Kidney epithelial cell (primary cell): ENCODE measurements around the gene TRIM38. TPM values are rescaled to one million over a fixed set of nuclear protein-coding genes. Genes with fewer than 3 reads are reported as not detected.
"Not testable (repeated sequence)": the region's sequence is repeated elsewhere in the genome, so short reads cannot be mapped to it uniquely, and the experiment has no call there.

ENCODE experiments used
- DNase-seq: peaks from one replicate; pipeline ENCODE4 v3.0.0-alpha.2; 2010; ENCODE audit warnings: low read depth
- H3K27me3 ChIP-seq: 2 replicates; pipeline ENCODE4 v1.6.0; 2011; ENCODE audit warnings: low read length; ENCODE audit not compliant: control insufficient read depth, insufficient read depth
- H3K36me3 ChIP-seq: 2 replicates; pipeline ENCODE4 v1.5.1; 2011; ENCODE audit warnings: low read length; ENCODE audit not compliant: control insufficient read depth, insufficient read depth
- H3K4me3 ChIP-seq: 2 replicates; pipeline ENCODE4 v1.5.1; 2011; ENCODE audit warnings: low read depth, mild to moderate bottlenecking, control low read depth, low read length
- total RNA-seq: library from RNA; depleted of rRNA; stranded (reverse); fragments of >200 nt; gene quantifications from 2 replicates; pipeline ENCODE4 v1.2.3, GENCODE V29; 2015
- TF ChIP-seq, protein P1 (sequence below): IDR thresholded peaks from 2 replicates; pipeline ENCODE4 v1.5.1; 2011; ENCODE audit warnings: mild to moderate bottlenecking, moderate library complexity, low read length, control low read depth, inconsistent platforms; ENCODE audit not compliant: insufficient read depth, poor library complexity, severe bottlenecking

TRIM38 gene
- total RNA-seq, 1 donor from 2014 or later: 4.5 TPM

DNA sequence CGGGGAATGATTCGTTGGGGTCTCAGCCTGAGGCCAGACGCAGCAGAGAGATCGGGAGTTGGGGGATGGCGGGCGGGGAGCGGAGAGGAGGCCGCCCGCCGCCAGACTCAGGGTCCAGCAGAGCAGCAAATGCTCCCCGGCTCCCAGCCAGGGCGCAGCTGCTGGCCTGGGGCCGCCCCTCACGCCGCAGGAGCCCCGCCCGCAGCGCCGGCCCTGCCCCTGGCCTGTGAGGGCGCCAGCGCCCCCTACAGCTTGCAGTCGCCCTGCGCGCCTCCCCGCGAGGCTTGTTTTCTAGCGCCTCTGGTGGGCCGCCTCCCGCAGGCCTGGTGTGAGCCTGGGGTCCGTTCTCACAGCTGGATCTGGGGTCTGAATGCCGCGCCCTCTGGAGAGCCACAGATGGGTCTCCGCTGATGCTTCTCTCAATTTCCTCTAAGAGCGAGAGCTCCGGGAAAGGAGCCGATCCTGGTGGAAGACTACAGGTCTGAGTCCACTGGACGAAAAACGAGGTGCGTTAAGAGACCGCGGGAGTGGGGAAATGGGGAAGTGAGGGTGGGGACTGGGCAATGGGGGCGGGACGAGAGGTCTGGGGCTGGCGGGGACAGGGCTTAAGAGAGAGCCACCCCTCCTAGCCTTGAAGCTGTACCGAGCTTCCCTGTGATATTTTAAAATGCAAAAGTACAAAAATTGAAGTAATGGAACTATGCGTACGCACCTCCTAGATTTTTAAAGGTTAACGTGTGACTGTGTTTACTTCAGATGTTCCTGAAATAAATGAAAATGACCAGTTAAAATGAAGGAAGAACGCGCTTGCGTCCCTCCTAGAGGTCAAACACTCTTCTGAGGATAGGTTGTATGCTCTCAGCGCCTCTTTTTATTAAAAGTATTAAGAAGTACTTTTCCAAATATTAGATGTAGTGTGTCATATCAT is 30.1 kb downstream of the TRIM38 start:
- peak; percentile 56 for DNase-seq
- H3K4me3 ChIP-seq: peak overlapping the region; percentile 76
- TF ChIP-seq, protein P1, sequence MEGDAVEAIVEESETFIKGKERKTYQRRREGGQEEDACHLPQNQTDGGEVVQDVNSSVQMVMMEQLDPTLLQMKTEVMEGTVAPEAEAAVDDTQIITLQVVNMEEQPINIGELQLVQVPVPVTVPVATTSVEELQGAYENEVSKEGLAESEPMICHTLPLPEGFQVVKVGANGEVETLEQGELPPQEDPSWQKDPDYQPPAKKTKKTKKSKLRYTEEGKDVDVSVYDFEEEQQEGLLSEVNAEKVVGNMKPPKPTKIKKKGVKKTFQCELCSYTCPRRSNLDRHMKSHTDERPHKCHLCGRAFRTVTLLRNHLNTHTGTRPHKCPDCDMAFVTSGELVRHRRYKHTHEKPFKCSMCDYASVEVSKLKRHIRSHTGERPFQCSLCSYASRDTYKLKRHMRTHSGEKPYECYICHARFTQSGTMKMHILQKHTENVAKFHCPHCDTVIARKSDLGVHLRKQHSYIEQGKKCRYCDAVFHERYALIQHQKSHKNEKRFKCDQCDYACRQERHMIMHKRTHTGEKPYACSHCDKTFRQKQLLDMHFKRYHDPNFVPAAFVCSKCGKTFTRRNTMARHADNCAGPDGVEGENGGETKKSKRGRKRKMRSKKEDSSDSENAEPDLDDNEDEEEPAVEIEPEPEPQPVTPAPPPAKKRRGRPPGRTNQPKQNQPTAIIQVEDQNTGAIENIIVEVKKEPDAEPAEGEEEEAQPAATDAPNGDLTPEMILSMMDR: peak; percentile 95
- no peaks in the 10 kb centered on the region for H3K27me3 ChIP-seq
- no peaks in the 10 kb centered on the region for H3K36me3 ChIP-seq

DNA sequence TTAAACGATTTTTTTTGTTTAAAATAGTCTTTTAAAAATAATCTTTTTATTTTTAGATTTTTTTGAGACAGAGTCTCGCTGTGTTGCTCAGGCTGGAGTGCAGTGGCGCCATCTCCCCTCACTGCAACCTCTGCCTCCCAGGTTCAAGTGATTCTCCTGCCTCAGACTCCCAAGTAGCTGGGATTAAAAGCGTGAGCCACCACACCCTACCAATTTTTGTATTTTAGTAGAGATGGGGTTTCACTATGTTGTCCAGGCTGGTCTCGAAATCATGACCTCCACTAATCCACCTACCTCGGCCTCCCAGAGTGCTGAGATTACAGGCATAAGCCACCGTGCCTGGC is 30.7 kb downstream of the TRIM38 start:
- not testable (repeated sequence) for DNase-seq, H3K36me3 ChIP-seq, H3K27me3 ChIP-seq
- H3K4me3 ChIP-seq: peak overlapping the region; percentile 76

DNA sequence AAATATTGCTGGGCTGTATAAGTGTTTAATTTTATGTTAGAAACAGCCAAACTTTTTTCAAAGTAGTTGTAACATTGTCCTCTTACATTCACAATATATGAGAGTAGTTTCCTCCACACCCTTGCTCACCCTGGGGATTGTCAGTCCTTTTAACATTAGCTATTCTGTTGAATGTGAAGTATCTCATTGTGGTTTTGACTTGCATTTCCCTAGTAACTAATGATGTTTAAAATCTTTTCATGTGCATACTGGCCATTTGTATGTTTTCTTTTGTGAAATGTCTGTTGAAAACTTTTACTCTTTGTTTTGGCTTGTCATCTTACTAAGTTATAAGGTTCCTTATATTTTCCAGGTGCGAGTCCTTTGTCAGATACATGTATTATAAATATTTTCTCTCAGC is 32.9 kb downstream of the TRIM38 start:
- no peaks in the 10 kb centered on the region for H3K36me3 ChIP-seq
- H3K4me3 ChIP-seq: no peak overlapping the region
- no peaks in the 10 kb centered on the region for H3K27me3 ChIP-seq
- TF ChIP-seq, protein P1: no peak
- no peak for DNase-seq

DNA sequence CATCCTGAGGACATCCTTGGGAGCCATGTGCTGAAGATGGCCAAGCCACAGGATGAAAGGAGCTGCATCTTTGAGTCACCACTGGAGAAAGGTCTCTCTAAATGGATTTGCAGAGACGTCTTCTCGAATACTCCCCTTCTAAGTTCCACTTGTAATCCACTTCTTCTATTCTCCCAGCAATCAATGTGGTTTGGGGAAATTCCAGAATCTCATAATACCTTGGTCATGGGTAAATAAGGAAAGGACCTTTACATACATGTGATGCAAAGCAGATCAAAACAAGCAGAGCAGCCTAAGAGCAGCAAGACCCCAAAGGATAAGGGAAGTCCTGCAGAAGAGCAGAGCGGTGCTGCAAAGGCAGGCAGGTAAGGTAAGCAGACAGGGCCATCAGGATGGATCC is 35.3 kb downstream of the TRIM38 start:
- H3K4me3 ChIP-seq: no peak overlapping the region
- H3K36me3 ChIP-seq: no peaks in the 10 kb centered on the region
- DNase-seq: no peak
- TF ChIP-seq, protein P1: no peak
- H3K27me3 ChIP-seq: no peaks in the 10 kb centered on the region

DNA sequence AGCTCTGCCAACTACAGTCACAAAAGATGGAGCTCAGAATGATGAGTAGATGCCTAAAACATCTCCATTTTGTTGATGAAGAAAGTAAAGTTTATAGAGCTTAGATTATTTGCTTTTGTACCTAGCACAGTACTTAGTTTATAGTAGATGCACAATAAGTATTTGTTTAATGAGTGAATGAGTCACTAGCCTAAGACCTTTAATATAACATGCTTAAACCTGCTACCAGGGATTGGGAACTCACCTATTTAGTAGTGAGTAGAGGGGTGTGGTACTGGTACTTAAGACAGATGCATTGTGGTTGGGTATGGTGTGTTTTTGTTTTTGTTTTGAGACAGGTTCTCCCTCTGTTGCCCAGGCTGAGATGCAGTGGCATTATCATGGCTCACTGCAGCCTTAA is 35.8 kb downstream of the TRIM38 start:
- Histone ChIP-seq H3K4me3 (no peak overlapping the region), H3K36me3 (no peaks in the 10 kb centered on the region), H3K27me3 (no peaks in the 10 kb centered on the region)
- no peak for DNase-seq
- TF ChIP-seq, protein P1: no peak

DNA sequence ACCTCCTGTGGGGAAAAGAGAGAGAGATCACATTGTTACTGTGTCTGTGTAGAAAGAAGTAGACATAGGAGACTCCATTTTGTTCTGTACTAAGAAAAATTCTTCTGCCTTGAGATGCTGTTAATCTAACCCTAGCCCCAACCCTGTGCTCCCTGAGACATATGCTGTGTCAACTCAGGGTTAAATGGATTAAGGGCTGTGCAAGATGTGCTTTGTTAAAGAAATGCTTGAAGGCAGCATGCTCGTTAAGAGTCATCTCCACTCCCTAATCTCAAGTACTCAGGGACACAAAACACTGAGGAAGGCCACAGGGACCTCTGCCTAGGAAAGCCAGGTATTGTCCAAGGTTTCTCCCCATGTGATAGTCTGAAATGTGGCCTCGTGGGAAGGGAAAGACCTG is 36.6 kb downstream of the TRIM38 start:
- H3K36me3 ChIP-seq, DNase-seq, H3K4me3 ChIP-seq, H3K27me3 ChIP-seq: not testable (repeated sequence)
